BLaER1 (cell line): ENCODE data around the gene KAZN.

Experiments
- H3K27ac ChIP-seq: shearing (Covaris generic); formaldehyde crosslinking; 2 replicates; pipeline ENCODE4 v1.8.1; 2022
- H3K27me3 ChIP-seq: shearing (Covaris generic); formaldehyde crosslinking; 2 replicates; pipeline ENCODE4 v1.8.1; 2022
- H3K36me3 ChIP-seq: shearing (Covaris generic); formaldehyde crosslinking; 2 replicates; pipeline ENCODE4 v1.8.1; 2022
- H3K4me1 ChIP-seq: shearing (Covaris generic); formaldehyde crosslinking; 2 replicates; pipeline ENCODE4 v1.8.1; 2022
- H3K4me2 ChIP-seq: shearing (Covaris generic); formaldehyde crosslinking; 2 replicates; pipeline ENCODE4 v1.8.1; 2022
- H3K4me3 ChIP-seq: shearing (Covaris generic); formaldehyde crosslinking; 2 replicates; pipeline ENCODE4 v1.8.1; 2022
- H3K9ac ChIP-seq: shearing (Covaris generic); formaldehyde crosslinking; 2 replicates; pipeline ENCODE4 v1.8.1; 2022
- H3K9me3 ChIP-seq: shearing (Covaris generic); formaldehyde crosslinking; 2 replicates; pipeline ENCODE4 v1.8.1; 2022
- H4K20me1 ChIP-seq: shearing (Covaris generic); formaldehyde crosslinking; 2 replicates; pipeline ENCODE4 v1.8.1; 2022
- Cebpa-rat ChIP-seq: shearing (Covaris generic); IDR thresholded peaks from 2 replicates; pipeline ENCODE4 v1.8.1; 2022

KAZN gene

DNA sequence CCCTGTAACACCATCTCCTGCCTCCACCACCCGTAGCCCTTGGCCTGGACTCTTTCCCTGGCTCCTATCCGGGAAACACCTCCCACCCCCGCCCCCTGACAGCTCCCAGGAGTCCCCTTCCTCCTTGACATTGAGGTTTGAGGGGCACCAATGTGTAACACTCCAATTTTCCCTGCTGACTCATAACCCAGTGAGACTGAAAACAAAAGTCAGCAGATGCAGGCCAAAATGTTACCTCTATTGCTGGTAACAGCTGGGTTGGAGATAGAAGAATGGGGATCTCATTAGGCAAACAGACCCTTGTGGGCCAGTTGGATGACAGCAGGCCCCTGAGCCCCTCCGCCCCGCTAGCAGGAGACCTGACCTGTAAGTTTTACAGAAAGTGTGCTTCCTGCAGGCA lies 237.2 kb downstream of the KAZN start:
- Histone ChIP-seq H3K36me3 (no peaks in the 10 kb centered on the region), H3K4me1 (no peaks in the 10 kb centered on the region), H3K4me2 (no peak overlapping the region), H3K4me3 (no peak overlapping the region), H3K9ac (no peak overlapping the region), H3K27me3 (no peaks in the 10 kb centered on the region), H3K27ac (no peak overlapping the region), H3K9me3 (peaks cover 8% of the 10 kb centered on the region), H4K20me1 (no peaks in the 10 kb centered on the region)
- no peak for TF ChIP-seq Cebpa-rat

DNA sequence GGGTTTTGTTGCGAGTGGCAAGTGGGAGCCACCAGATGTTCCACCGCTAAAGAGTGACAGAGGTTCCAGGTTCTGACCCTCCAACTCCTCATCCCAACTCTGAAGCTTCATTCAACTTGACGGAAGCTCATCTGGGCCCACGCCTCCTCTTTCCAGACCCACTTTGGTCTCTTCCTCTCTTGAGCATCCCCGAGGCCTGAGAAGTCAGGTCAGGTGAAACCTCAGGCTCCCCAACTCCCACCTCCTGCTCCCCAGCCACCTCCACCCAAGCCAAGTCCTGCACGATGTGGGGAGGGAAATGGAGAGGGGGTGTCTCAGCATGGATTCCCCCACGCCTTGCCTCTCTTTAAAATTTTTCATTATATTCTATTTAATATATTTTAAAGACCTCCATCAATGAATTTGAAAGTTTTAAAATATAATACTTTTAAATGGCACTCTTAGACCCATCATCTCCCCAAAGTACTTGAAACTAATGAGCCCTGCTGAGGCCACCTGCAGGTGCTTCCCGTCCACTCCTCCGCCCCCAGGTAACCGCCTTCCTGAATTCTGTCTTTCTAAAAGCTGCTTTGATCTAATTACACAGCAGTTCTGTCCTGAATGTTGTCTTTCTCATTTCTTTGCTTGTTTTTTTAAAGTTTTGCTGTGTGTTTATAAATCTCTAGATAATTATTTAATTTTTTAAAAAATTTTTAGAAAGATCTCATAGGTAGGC lies 238.1 kb downstream of the KAZN start:
- no peak overlapping the region for H3K27ac ChIP-seq
- H3K27me3 ChIP-seq: no peaks in the 10 kb centered on the region
- no peaks in the 10 kb centered on the region for H3K4me1 ChIP-seq
- H3K4me3 ChIP-seq: no peak overlapping the region
- H3K4me2 ChIP-seq: no peak overlapping the region
- no peak overlapping the region for H3K9ac ChIP-seq
- peaks cover 17% of the 10 kb centered on the region for H3K9me3 ChIP-seq
- H3K36me3 ChIP-seq: no peaks in the 10 kb centered on the region
- TF ChIP-seq Cebpa-rat: no peak
- H4K20me1 ChIP-seq: no peaks in the 10 kb centered on the region

DNA sequence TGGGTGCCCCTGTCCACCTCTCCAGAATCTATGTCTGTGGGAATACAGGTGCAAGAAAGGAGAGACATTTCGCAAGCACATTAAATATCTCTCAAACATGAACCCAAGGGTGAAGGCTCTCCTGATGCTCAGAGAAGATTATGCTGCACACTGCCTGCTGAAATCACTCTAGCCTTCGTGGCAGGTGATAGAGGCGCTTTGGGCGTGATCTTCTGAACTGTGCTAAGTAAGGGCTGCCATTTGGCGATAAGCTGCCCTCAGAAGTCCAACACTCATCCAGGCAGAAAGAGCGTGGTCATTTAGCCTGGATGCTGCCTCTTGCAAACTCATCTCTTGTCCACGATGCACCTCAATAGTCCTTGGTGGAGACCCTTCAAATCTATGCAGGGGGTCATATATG lies 241.9 kb downstream of the KAZN start:
- Histone ChIP-seq H3K4me2 (no peak overlapping the region), H3K27ac (no peak overlapping the region), H3K9me3 (peaks cover 44% of the 10 kb centered on the region), H3K27me3 (no peaks in the 10 kb centered on the region), H3K4me1 (no peaks in the 10 kb centered on the region), H3K36me3 (no peaks in the 10 kb centered on the region), H3K4me3 (no peak overlapping the region), H4K20me1 (no peaks in the 10 kb centered on the region), H3K9ac (no peak overlapping the region)
- no peak for TF ChIP-seq Cebpa-rat

GRCh38 chr1:14841456-14841855 lies 243.0 kb downstream of the KAZN start:
- H3K4me2 ChIP-seq: no peak overlapping the region
- no peak overlapping the region for H3K9ac ChIP-seq
- no peak overlapping the region for H3K4me3 ChIP-seq
- H3K4me1 ChIP-seq: no peaks in the 10 kb centered on the region
- no peak for TF ChIP-seq Cebpa-rat
- no peaks in the 10 kb centered on the region for H3K36me3 ChIP-seq
- H3K27ac ChIP-seq: no peak overlapping the region
- H4K20me1 ChIP-seq: no peaks in the 10 kb centered on the region
- H3K9me3 ChIP-seq: peaks cover 44% of the 10 kb centered on the region
- no peaks in the 10 kb centered on the region for H3K27me3 ChIP-seq

DNA sequence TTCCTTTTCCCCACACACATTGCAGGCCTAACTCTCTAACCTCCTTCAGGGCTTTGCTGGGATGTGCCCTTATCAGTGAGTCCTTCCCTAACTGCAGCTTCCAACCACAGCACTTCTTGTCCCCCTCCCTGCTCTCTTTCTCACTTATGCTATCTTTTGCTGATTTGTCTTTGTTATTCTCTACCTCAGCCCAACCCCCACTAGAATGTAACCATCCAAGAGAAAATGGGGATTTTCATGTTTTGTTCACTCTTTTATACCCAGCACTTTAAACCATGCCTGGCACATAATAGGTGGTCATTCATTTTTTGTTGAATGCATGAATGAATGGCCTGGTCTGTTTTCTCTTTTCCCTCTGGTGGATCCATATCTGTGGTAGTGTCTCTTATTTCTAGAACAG lies 243.5 kb downstream of the KAZN start:
- H3K4me1 ChIP-seq: no peaks in the 10 kb centered on the region
- no peak for TF ChIP-seq Cebpa-rat
- no peaks in the 10 kb centered on the region for H3K36me3 ChIP-seq
- H3K4me3 ChIP-seq: no peak overlapping the region
- no peak overlapping the region for H3K27ac ChIP-seq
- H3K27me3 ChIP-seq: no peaks in the 10 kb centered on the region
- H3K9me3 ChIP-seq: peaks cover 44% of the 10 kb centered on the region
- H4K20me1 ChIP-seq: no peaks in the 10 kb centered on the region
- no peak overlapping the region for H3K9ac ChIP-seq
- no peak overlapping the region for H3K4me2 ChIP-seq

DNA sequence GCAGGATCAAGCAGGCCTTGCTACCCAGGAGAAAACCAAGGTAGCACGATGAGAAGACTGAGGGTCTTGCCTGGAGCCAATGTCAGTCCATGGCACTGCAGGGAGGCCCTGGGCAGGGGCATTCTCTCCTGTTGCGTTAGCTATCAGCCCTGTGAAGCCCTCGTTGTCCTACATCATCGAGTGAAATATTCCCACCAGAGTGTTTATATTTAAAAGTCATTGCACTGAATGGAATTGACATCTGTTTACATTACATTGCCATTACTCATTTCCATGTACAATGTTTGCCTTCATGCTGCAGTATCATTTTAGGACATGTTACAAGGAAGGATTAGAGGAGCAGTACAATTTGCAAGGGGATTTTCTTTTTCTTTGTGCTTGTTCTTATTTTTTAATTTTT lies 243.9 kb downstream of the KAZN start:
- Histone ChIP-seq H3K9ac (no peak overlapping the region), H3K4me2 (no peak overlapping the region), H3K27ac (no peak overlapping the region), H3K9me3 (peaks cover 44% of the 10 kb centered on the region), H4K20me1 (no peaks in the 10 kb centered on the region), H3K36me3 (no peaks in the 10 kb centered on the region), H3K4me3 (no peak overlapping the region), H3K27me3 (no peaks in the 10 kb centered on the region), H3K4me1 (no peaks in the 10 kb centered on the region)
- no peak for TF ChIP-seq Cebpa-rat

DNA sequence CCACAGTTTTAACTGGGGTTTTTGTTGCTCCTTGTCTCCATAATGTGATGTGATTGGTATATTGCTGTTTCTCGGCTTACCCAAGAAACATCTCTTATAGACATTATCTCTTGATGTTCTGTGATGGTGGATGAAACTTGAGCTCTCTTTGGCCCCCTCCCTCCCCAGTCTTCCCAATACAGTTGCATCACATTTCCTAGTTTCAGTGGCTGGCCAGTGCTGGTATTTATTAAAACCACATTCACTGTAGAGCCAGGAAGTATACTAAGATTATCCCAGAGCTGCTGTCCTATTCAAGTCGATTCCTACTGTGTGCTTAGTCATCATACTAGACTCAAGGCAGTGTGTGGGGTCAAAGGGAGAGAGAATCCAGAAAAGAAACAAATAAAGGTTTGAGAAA lies 244.4 kb downstream of the KAZN start:
- TF ChIP-seq Cebpa-rat: no peak
- Histone ChIP-seq H3K9me3 (peaks cover 44% of the 10 kb centered on the region), H3K4me2 (no peak overlapping the region), H3K4me1 (no peaks in the 10 kb centered on the region), H3K4me3 (no peak overlapping the region), H3K27me3 (no peaks in the 10 kb centered on the region), H3K27ac (no peak overlapping the region), H3K9ac (no peak overlapping the region), H4K20me1 (no peaks in the 10 kb centered on the region), H3K36me3 (no peaks in the 10 kb centered on the region)

DNA sequence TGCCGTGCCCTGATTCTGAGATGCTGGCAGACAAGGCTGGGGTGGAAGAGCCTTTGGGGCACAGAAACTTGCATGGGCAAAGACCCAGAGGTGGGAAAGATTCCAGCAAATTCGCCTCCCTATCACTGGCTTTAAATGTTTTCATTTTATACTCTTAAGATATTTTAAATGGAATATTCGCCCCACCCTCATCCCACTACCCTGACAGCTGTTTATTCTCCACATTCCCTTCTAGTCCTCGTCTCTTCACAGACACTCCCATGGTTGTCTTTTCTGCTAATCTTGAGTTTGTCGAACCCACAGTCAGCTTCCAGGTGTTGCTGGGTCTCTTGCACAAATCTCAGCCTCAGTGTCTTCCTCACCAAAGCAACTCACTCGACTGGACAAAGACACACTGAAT lies 245.0 kb downstream of the KAZN start:
- H3K36me3 ChIP-seq: no peaks in the 10 kb centered on the region
- no peak overlapping the region for H3K9ac ChIP-seq
- no peak for TF ChIP-seq Cebpa-rat
- peaks cover 44% of the 10 kb centered on the region for H3K9me3 ChIP-seq
- no peak overlapping the region for H3K4me3 ChIP-seq
- H3K4me1 ChIP-seq: peaks cover 4% of the 10 kb centered on the region
- H3K4me2 ChIP-seq: no peak overlapping the region
- H3K27me3 ChIP-seq: no peaks in the 10 kb centered on the region
- no peaks in the 10 kb centered on the region for H4K20me1 ChIP-seq
- no peak overlapping the region for H3K27ac ChIP-seq

GRCh38 chr1:14844356-14844755 lies 245.9 kb downstream of the KAZN start:
- no peak for TF ChIP-seq Cebpa-rat
- Histone ChIP-seq H4K20me1 (no peaks in the 10 kb centered on the region), H3K36me3 (no peaks in the 10 kb centered on the region), H3K27ac (no peak overlapping the region), H3K9me3 (peaks cover 44% of the 10 kb centered on the region), H3K4me1 (peaks cover 13% of the 10 kb centered on the region), H3K27me3 (no peaks in the 10 kb centered on the region), H3K9ac (no peak overlapping the region), H3K4me2 (no peak overlapping the region), H3K4me3 (no peak overlapping the region)

GRCh38 chr1:14844923-14845617 lies 246.6 kb downstream of the KAZN start:
- Histone ChIP-seq H3K9me3 (peaks cover 43% of the 10 kb centered on the region), H3K27me3 (no peaks in the 10 kb centered on the region), H3K4me3 (no peak overlapping the region), H3K9ac (no peak overlapping the region), H4K20me1 (no peaks in the 10 kb centered on the region), H3K27ac (no peak overlapping the region), H3K4me1 (peaks cover 13% of the 10 kb centered on the region), H3K4me2 (no peak overlapping the region), H3K36me3 (no peaks in the 10 kb centered on the region)
- no peak for TF ChIP-seq Cebpa-rat

DNA sequence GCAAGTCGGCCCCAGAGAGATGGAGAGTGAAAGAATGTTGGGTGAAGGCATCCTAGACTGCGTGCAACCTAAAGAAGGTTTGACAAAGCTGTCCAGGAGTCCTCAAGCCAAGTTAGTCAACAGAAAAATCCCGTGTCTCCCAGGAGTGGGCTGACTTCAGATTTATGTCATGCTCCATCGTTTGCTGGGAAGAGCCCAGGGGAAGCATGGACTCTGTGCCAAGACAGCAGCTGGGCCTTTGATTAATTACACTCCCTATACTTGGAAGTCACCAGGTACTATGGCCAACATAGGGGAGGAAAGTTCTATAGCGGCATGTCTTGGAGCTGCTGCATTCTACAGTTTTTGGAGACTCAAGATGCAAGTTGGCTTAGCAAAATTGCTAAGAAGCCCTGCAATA lies 247.4 kb downstream of the KAZN start:
- Histone ChIP-seq H4K20me1 (no peaks in the 10 kb centered on the region), H3K9me3 (peaks cover 35% of the 10 kb centered on the region), H3K36me3 (no peaks in the 10 kb centered on the region), H3K4me3 (no peak overlapping the region), H3K27me3 (no peaks in the 10 kb centered on the region), H3K27ac (no peak overlapping the region), H3K4me2 (no peak overlapping the region), H3K4me1 (peaks cover 13% of the 10 kb centered on the region), H3K9ac (no peak overlapping the region)
- TF ChIP-seq Cebpa-rat: no peak
